Stimulated activated CD4-positive, alpha-beta T cell treated with anti-CD3 and anti-CD28 coated beads, Interleukin-2, amount 100 ng/mL, for 4 hours (primary cell): ENCODE measurements around the gene RAPGEF6.
"Not testable (repeated sequence)": the region's sequence is repeated elsewhere in the genome, so short reads cannot be mapped to it uniquely, and the experiment has no call there.

ENCODE experiments used
- DNase-seq: peaks from one replicate; pipeline ENCODE4 v3.0.0-alpha.2; 2020; ENCODE audit warnings: low read depth

Gene RAPGEF6

DNA sequence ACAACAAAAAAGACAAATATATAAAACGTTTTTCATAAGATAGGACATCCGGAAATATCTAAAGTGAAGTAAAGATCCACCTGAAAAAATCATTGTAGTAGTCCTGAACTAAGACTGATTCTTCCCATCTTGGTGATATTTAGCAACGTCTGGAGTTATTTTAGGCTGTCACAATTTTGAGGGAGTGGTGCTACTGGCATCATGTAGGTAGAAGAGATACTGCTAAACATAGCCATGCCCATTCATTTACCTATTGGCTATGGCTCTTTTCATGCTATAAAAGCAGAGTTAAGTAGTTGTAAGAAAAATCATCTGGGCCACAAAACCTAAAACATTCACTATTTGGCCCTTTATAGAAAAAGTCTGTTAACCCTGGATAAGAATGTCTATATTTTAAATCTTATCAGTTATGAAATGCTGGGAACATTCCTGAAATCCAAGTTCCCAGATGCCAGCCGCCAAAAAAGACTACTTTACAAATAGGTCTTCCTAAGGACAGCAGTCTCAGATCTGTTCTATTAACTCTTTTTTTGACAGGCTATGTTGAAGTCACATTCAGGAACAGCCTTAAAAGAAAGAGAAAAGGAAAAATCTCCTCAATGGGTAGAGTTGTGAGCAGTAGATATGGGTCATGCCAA, 27.0 kb downstream of the RAPGEF6 start:
- no peak for DNase-seq

DNA sequence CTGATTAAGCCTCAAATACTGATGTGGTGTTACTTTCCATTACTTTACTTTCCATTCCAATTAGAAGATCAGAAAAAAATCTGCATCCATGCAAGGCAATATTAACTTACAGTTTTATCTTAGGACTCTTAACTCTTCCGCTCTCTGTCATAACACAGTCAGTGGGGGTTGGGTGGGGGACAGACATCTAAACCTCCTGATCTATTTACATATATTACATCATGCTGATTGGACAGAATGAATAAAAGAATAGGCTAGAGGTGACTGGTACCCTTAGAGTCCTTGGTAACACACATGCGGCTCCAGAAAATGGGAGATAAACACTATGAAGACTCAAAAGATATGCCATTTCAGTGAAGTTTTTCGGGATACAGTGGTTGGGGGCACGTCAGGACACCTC, 27.6 kb downstream of the RAPGEF6 start:
- no peak for DNase-seq

DNA sequence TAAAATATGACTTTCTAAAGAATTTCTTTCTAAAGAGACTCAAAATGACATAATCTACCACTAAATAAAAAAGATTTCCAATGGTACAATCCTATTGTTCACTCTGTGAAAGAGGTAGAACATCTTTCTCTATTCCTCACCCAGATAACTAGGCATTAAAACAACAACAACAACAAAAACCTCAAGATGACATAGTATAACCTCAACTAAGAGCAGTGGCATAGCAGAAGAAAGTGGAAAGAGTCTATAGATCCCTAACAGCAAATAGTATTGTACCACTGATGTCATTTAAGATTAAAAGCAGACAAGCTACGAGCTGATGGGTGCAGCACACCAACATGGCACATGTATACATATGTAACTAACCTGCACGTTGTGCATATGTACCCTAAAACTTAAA, 29.9 kb downstream of the RAPGEF6 start:
- no peak for DNase-seq

DNA sequence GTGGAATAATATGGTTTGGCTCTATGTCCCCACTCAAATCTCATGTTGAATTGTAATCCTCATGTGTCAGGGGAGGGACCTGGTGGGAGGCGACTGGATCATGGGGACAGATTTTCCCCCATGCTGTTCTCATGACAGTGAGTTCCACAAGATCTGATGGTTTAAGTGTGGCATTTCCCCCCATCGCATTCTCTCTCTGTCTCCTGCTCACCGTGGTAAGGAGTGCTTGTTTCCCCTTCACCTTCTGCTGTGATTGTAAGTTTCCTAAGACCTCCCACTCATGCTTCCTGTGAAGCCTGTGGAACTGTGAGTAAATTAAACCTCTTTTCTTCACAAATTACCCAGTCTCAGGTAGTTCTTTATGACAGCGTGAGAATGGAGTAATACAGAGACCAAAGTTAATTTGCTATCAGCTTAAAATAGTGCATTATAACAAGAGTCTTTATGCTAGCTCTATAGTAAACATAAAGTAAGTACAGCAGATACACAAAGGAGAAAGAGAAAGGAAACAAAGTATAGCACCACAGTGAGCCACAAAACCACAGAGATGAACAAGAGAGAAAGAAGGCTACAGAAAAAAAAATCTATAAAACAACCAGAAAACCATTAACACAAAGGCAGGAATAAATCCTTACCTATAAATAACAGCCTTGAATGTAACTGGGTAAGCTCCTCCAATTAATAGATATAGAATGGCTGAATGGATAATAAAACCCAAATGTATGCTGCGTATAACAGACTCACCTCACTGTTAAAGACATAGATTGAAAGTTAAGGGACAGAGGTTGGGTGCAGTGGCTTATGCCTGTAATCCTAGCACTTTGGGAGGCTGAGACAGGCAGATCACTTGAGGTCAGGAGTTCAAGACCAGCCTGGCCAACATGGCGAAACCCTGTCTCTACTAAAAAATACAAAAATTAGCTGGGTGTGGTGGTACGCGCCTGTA, 39.7 kb downstream of the RAPGEF6 start:
- DNase-seq, result peak; percentile 37

DNA sequence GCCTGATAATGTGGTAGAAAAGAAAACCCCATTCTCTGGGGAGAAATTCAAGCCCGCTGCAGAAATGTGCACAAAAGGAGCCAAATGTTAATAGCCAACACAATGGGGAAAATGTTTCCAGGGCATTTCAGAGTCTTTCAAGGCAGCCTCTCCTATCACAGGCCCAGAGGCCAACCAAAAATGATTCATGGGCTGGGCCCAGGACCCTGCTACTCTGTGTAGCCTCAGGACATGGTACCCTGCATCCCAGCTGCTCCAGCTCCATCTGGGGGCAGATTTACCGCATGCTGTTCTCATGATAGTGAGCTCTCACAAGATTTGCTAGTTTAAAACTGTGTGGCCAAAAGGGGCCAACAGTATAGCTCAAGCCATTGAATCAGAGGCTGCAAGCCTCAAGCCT, 41.1 kb downstream of the RAPGEF6 start:
- DNase-seq, result no peak

DNA sequence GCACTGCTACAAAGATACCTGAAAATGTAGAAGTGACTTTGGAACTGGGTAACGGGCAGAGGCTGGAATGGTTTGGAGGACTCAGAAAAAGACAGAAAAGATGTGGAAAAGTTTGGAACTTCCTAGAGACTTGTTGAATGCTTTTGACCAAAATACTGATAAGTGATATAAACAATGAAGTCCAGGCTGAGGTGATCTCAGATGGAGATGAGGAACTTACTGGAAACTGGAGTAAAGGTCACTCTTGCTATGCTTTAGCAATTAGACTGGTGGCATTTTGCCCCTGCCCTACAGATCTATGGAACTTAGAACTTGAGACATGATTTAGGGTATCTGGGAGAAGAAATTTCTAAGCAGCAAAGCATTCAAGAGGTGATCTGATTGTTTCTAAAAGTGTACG, 41.6 kb downstream of the RAPGEF6 start:
- DNase-seq, result not testable (repeated sequence)

DNA sequence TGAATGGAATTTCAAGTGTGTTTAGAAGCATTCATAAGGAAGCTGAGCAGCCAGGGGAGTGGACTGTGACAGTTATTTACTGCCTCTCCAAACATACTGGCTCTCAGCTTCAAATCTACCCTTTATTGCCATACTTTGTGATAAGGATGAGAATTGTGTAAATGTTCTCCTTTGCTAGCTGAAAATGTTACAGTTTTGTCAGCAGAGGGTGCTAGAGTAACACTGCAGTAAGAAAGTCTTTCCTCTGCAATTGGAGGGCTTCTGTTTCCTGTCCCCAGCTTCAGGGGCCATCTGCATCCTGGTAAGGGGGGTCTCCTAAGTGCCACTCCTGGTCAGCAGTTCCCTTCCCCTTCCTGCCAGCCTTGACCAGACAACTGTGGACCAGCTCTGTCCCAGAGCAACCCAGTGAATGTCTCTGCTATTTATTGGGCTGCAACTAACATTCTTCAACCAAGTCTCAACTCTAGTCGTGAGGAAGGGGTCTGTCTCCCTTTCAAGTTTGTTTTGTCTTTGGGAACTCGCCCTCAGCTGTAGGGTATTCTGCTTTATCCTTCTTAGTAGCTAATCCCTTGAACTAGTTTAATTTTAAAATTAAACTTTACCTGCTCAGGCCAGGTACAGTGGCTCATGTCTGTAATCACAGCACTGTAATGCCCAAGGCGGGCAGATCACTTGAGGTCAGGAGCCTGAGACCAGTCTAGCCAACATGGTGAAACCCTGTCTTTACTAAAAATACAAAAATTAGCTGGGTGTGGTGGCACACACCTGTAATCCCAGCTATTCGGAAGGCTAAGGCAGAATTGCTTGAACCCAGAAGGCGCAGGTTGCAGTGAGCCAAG, 45.3 kb downstream of the RAPGEF6 start:
- peak; percentile 8 for DNase-seq

DNA sequence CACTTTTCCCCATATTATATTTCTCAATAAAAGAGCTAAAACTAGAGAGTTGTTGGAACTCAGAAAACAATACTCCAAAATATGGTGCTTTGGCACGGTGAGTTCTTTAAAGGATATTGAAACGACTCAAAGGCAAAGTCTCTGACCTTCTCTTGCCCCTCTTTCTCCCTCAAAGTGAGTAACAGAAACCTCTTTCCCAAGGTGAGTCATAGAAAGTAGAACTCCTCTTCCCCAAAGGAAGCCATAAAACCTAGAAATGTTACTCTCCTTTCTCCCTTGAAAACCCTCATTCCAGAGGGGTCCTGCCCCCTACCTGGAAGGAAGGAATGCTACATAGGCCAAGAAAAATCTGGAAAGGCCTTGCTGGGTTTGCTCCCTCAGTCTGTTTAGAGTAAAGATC, 47.5 kb downstream of the RAPGEF6 start:
- no peak for DNase-seq

DNA sequence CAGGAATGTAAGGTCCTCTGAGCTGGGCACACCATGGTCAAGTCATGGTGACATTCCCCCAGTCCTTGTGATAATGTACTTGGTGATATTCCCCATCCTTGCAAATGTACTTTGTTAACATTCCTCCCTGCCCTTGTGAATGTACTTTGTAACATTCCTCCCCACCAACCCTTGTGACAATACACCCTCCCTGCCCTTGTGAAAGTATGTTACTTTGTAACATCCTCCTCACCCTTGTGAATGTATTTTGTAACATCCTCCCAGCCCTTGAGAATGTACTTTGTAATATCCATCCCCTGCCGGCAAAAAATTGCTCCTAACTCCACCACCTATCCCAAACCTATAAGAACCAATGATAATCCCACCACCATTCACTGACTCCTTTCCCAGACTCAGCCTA, 53.3 kb downstream of the RAPGEF6 start:
- no peak for DNase-seq

DNA sequence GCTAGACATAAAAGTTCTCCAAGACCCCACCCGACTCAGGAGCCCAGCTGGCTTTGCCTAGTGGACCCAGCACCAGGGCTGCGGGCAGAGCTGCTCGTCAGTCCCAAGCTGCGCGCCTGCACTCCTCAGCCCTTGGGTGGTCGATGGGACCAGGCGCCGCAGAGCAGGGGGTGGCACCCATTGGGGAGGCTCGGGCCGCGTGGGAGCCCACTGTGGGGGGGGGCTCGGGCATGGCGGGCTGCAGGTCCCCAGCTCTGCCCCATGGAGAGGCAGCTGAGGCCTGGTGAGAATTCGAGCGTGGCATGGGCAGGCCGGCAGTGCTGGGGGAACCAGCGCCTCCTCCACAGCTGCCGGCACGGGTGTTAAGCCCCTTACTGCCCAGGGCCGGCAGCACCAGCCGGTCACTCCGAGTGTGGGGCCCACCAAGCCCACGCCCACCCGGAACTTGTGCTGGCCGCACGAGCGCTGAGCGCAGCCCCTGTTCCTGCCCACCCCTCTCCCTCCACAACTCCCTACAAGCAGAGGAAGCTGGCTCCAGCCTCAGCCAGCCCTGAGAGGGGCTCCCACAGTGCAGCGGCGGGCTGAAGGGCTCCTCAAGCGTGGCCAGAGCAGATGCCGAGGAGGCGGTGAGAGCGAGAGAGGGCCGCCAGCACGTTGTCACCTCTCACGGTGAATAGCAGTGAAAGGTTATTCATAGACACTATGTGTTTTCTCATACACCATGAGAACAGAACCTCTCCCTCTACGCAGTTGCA, 54.9 kb downstream of the RAPGEF6 start:
- DNase-seq, result no peak

DNA sequence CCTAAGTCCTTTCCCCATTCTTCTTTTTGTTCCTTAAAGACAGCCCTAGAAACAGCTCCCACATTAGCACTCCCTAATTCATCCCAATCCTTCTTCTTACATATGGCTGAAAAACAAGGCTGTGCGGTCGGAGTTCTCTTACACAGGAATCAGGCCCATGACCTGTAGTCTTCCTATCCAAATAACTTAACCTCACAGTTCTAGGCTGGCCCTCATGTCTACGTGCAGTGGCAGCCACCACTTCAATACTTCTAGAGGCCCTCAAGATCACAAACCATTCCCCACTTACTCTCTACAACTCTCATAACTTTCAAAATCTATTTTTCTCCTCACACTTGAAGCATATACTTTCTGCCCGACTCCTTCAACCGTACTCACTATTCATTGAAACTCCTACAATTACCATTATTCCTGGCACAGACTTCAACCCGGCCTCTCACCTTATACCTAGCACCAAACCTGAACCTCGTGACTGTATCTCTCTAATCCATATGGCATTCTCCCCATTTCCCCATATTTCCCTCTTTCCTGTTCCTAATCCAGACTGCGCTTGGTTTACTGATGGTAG, 59.3 kb downstream of the RAPGEF6 start:
- DNase-seq, result no peak

DNA sequence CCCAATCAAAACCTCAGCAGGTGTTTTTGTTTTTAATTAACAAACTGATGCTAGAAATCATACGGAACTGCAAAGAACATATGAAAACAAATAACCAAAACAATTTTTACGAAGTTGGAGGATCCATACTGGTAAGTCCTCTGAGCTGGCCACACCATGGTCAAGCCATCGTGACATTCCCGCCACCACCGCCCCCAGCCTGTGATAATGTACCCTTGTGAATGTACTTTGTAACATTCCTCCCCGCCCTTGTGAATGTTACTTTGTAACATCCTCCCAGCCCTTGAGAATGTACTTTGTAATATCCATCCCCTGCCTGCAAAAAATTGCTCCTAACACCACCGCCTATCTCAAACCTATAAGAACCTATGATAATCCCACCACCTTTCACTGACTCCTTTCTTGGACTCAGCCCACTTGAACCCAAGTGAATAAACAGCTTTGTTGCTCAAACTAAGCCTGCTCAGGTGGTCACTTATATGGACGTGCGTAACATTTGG, 63.3 kb downstream of the RAPGEF6 start:
- no peak for DNase-seq

DNA sequence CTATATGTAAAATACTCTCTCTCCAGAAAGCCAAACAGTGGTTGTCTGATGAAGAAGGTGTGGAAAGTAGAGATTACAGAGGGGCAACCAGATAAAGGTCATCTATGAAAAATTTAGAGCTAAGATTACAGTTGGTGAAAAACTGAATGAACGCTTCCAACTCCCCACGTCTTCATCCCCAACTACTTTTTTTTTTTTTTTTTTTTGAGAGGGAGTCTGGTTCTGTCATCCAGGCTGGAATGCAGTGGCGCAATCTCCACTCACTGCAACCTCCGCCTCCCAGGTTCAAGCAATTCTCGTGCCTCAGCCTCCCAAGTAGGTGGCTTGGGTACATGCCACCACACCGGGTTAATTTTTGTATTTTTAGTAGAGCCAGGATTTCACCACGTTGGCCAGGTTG, 64.3 kb downstream of the RAPGEF6 start:
- DNase-seq, result no peak

DNA sequence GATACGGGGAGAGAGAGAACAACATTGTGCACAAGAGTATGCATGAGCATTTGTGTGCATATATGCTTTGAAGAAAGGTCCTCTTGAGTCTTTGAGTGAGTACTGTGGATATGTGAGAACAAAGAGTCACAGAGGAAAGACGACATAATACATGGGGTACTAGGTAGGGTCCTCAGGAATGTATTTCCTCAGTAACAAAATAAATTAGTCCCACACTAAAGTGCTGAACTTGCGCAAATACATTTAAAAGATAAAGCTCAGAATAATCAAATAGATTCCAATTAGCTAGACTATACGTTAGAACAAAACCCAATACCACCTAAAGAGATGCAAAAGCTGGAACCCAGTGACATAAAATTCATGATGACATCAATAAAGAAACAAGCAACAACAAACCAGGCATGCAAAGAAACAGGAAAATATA, 70.8 kb downstream of the RAPGEF6 start:
- no peak for DNase-seq

DNA sequence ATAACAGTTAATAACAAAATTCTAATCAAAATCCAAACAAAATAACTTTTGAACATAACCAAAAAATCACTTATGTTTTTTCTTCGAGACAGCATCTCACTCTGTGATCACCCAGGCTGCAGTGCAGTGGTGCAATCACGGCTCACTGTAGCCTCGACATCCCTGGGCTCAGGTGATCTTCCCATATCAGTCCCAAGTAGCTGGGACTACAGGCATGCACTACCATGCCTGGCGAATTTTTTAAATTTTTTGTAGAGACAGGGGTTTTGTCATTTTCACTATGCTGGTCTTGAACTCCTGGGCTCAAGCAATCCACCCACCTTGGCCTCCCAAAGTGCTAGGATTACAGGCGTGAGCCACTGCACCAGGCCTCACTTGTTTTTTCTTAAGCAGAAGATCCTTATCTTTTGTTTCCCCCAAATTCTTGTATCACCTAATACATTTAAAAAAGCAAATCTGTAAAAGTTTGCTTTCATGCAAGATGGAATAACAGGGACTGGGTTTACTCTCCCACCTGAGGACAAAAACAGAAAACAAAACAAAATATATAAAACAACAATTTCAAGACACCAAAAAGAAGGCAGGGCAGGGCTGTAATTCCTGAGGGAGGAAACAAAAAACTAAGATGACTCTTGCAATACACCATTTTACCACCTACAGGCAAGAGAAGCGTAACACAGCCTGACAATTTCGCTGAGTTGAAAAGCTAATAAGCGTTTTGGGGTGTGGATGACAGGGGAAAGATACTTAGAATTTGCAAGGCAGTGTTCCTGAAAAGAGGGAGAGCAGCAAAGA, 71.4 kb downstream of the RAPGEF6 start:
- no peak for DNase-seq

DNA sequence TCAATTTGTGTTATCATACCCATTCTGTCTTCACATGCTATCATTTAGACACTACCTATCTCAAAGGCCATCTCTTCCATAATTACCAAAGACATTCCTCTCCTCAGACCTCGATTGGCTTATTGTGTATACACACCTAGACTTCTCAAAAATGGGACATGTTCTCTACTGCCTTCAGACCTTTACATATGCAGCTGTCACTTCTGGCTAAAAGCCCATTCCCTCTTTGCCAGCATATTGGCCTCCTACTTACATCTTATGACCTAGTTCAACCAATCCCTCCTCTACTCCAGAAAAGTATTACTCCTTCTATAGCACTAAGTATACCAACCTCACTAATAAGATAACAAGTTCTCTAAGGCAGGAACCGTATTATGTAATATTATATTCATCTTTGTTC, 84.4 kb downstream of the RAPGEF6 start:
- DNase-seq, result no peak

DNA sequence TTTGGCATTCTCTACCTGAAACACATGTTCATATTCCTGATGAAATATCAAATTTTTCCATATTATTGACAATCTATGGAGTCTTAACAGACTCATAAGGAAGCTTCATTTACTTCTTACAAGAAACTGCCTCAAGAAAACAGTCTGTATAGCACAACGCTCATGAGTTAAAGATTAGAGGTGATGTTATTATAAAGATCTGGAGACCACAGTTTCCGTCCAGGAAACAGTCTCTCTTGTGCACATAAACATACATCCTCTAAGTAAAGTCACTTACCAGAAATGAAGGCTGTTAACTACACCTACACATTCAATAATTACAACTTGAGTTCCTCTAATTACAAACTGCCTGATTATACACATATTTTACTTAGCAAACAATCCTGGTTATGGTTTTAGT, 86.9 kb downstream of the RAPGEF6 start:
- no peak for DNase-seq

DNA sequence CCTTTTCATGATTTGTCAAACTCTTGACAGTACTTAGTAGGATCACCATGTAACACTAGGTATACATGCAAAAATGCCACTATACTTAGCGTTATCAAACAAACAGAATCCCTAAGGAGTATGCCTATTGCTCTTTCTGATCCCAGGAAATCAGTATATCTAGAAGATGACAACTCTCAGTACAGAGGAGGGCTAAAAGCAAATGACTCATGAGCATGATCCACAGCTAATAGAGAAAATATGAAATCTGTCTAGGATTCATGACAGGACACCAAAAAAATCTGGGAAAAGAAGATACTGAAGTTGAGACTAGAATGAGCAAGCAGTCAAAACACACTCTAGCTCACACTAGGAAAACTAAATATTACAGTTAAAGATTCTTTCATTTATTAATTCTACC, 89.2 kb downstream of the RAPGEF6 start:
- no peak for DNase-seq

DNA sequence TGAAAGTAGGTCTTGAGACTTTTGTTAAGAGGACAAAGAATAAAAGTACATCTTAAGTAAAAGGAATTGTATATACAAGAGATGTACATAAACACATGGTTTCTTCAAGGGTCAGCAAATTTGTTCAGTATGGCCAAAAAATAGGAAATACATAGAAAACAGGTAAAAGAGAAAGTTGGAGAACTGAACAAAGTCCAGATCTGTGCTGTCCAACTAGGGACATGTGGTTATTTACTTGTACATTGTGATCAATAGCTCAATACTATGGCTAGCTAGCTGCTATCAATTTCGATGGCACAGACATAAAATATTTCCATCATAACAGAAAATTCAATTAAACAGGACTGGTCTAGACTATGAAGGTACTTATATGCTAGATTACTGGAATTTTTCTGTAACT, 92.3 kb downstream of the RAPGEF6 start:
- no peak for DNase-seq

DNA sequence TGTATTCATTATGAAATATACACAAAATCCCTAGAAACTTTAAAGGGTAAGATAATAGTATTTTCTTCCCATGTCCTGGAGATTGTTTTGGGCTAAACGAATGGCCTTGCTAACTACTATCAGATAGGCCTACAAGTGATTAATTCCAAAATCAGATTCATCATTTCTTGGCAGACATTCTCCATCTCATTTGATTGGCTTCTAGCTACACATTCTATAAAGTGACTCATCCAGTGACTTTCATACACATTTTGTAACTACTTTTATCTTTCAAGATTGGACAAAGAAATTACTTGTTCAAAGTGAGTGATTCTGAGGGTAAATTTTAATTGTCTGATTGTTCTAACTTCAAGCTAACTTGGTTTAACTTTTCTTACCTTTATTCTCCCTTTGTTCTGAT, 93.3 kb downstream of the RAPGEF6 start:
- DNase-seq, result no peak

DNA sequence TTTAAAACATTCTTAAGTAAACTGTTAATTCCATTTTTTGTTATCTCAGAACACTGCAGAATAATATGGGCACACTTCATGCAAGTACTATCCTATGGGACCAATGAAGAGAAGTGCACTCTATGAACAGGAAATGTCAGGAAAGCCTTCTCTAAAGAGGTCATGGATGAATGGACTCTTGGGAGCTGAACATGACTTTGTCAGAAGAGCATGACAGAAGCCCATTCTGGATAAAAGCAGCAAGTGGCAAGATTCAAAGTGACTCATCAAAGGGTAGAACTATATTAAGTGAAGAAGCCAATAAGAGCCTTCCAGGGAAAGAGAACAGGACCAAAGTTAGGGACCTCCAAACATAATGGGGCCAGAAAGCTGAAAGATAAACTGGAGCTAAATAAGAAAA, 94.0 kb downstream of the RAPGEF6 start:
- no peak for DNase-seq
